GM19397 (cell line): ENCODE results near the gene MLH3.

Experiments
- ATAC-seq: cut with Tn5 transposase; IDR thresholded peaks from one replicate; pipeline ENCODE4 v1.9.1; 2021; ENCODE audit warnings: mild to moderate bottlenecking, moderate library complexity; ENCODE audit not compliant: unreplicated experiment

The MLH3 gene

GRCh38 chr14:74988131-74988530, 63.1 kb downstream of the MLH3 start:
- no peak for ATAC-seq

GRCh38 chr14:74985806-74986205, 65.5 kb downstream of the MLH3 start:
- no peak for ATAC-seq

- ATAC-seq = no peak
Measured at GRCh38 chr14:74985028-74985310, 66.3 kb downstream of the MLH3 start.

GRCh38 chr14:74984236-74985027, 66.8 kb downstream of the MLH3 start:
- ATAC-seq = no peak

- no peak for ATAC-seq
Measured at GRCh38 chr14:74983343-74983742, 67.9 kb downstream of the MLH3 start.

- no peak for ATAC-seq
Measured at GRCh38 chr14:74982661-74983060, 68.6 kb downstream of the MLH3 start.

- ATAC-seq = no peak
Measured at GRCh38 chr14:74981833-74982232, 69.4 kb downstream of the MLH3 start.

- no peak for ATAC-seq
Measured at GRCh38 chr14:74981462-74981782, 69.8 kb downstream of the MLH3 start.

GRCh38 chr14:74980731-74981461, 70.4 kb downstream of the MLH3 start:
- no peak for ATAC-seq

- ATAC-seq = no peak
Measured at GRCh38 chr14:74980398-74980730, 70.9 kb downstream of the MLH3 start.

GRCh38 chr14:74979442-74980397, 71.5 kb downstream of the MLH3 start:
- no peak for ATAC-seq

GRCh38 chr14:74979029-74979428, 72.2 kb downstream of the MLH3 start:
- ATAC-seq = no peak

- no peak for ATAC-seq
Measured at GRCh38 chr14:74978416-74978947, 72.8 kb downstream of the MLH3 start.

GRCh38 chr14:74977901-74978385, 73.3 kb downstream of the MLH3 start:
- no peak for ATAC-seq

- ATAC-seq = no peak
Measured at GRCh38 chr14:74977164-74977900, 73.9 kb downstream of the MLH3 start.

- ATAC-seq = no peak
Measured at GRCh38 chr14:74976264-74977113, 74.8 kb downstream of the MLH3 start.

- ATAC-seq = no peak
Measured at GRCh38 chr14:74975059-74975810, 76.0 kb downstream of the MLH3 start.

GRCh38 chr14:74974364-74975058, 76.8 kb downstream of the MLH3 start:
- ATAC-seq = no peak
